H1 (cell line): ENCODE data around the gene TIGD6. TPM values are rescaled to one million over a fixed set of nuclear protein-coding genes. Genes with fewer than 3 reads are reported as not detected.

Experiments
- CTCF ChIA-PET: fragments of 300-600 bp; sonication (Branson Sonifier 250); formaldehyde crosslinking; loops from one replicate; lab custom pipeline; 2021; ENCODE audit not compliant: partially characterized antibody; lab: Charles Lee
- POLR2A ChIA-PET: fragments of 300-600 bp; sonication (Branson Sonifier 250); formaldehyde crosslinking; loops from one replicate; lab custom pipeline; 2021; ENCODE audit warnings: inconsistent platforms; ENCODE audit not compliant: partially characterized antibody; lab: Charles Lee
- DNase-seq, 2 experiments: peaks; one replicate each; pipeline versions ENCODE4 v3.0.0 to v3.0.0-alpha.2; 2010 to 2022; ENCODE audit warnings: low spot score in 2 of 2, low read depth in 1 of 2, mixed read lengths in 1 of 2
- FAIRE-seq: peaks from 2 replicates; lab custom pipeline; 2011; peaks lifted over from hg19 to GRCh38; lab: Jason Lieb, UNC
- H2AFZ ChIP-seq: 2 replicates; pipeline ENCODE4 v1.8.1; 2012; ENCODE audit warnings: low read length, inconsistent platforms
- H2AK5ac ChIP-seq: 2 replicates; pipeline ENCODE4 v1.6.1; 2013; ENCODE audit warnings: low read depth, low read length
- H2BK120ac ChIP-seq: replicated peaks from 2 replicates; pipeline ENCODE3; 2013; ENCODE audit warnings: low read depth, low read length, inconsistent platforms
- H2BK12ac ChIP-seq: 2 replicates; pipeline ENCODE4 v1.6.1; 2013; ENCODE audit warnings: low read depth, low read length
- H2BK15ac ChIP-seq: 2 replicates; pipeline ENCODE4 v1.6.1; 2013; ENCODE audit warnings: low read length
- H2BK20ac ChIP-seq: 2 replicates; pipeline ENCODE4 v1.6.1; 2013; ENCODE audit warnings: low read length
- H2BK5ac ChIP-seq: 2 replicates; pipeline ENCODE4 v1.6.1; 2013; ENCODE audit warnings: low read depth, low read length
- H3K14ac ChIP-seq: 2 replicates; pipeline ENCODE4 v1.6.1; 2013; ENCODE audit warnings: inconsistent platforms; ENCODE audit not compliant: insufficient read length
- H3K18ac ChIP-seq: 2 replicates; pipeline ENCODE4 v1.6.1; 2013; ENCODE audit warnings: low read length; ENCODE audit errors: extremely low read depth
- H3K23ac ChIP-seq: 2 replicates; pipeline ENCODE4 v1.6.1; 2013; ENCODE audit warnings: inconsistent platforms; ENCODE audit not compliant: insufficient read length
- H3K23me2 ChIP-seq: 2 replicates; pipeline ENCODE4 v1.6.1; 2013; ENCODE audit warnings: low read depth, low read length
- H3K27ac ChIP-seq: 2 replicates; pipeline ENCODE4 v1.6.1; 2011; ENCODE audit warnings: low read depth, low read length, inconsistent platforms
- H3K27me3 ChIP-seq, 4 experiments: replicated peaks in 1 of 4; 1 replicate in 1 of 4; 2 replicates in 3 of 4; pipeline versions ENCODE4 v1.6.1 to v1.8.1; 2011 to 2013; ENCODE audit warnings: low read length in 3 of 4, mild to moderate bottlenecking in 3 of 4, inconsistent platforms in 2 of 4, mixed read lengths in 2 of 4, moderate library complexity in 1 of 4; ENCODE audit not compliant: control insufficient read depth in 3 of 4, insufficient read depth in 3 of 4; ENCODE audit errors: extremely low read depth in 1 of 4
- H3K36me3 ChIP-seq, 4 experiments: 2 replicates each; pipeline versions ENCODE4 v1.6.1 to v1.8.1; 2011 to 2013; ENCODE audit warnings: mild to moderate bottlenecking in 4 of 4, low read length in 3 of 4, moderate library complexity in 2 of 4, control low read depth in 1 of 4, inconsistent platforms in 1 of 4; ENCODE audit not compliant: insufficient read depth in 4 of 4, control insufficient read depth in 2 of 4
- H3K4ac ChIP-seq: replicated peaks from 2 replicates; pipeline ENCODE3; 2013; ENCODE audit warnings: low read length, low read depth, mixed read lengths, inconsistent platforms; ENCODE audit not compliant: insufficient read length
- H3K4me1 ChIP-seq, 4 experiments: replicated peaks in 1 of 4; 1 replicate in 1 of 4; 2 replicates in 3 of 4; pipeline versions ENCODE4 v1.6.1 to v1.8.1; 2011 to 2013; ENCODE audit warnings: low read length in 3 of 4, inconsistent platforms in 2 of 4, mixed read lengths in 1 of 4; ENCODE audit not compliant: insufficient read depth in 4 of 4, control insufficient read depth in 3 of 4
- H3K4me2 ChIP-seq, 2 experiments: 2 replicates each; pipeline versions ENCODE4 v1.6.1 to v1.8.1; 2011 to 2013; ENCODE audit warnings: low read depth in 2 of 2, low read length in 2 of 2, control low read depth in 1 of 2, inconsistent platforms in 1 of 2, mild to moderate bottlenecking in 1 of 2; ENCODE audit not compliant: insufficient read depth in 1 of 2
- H3K4me3 ChIP-seq, 4 experiments: fragments of 200-600, 300-600 bp in 1 of 4; sonication (generic), shearing (Covaris generic), sonication (Bioruptor Twin) in 1 of 4; 2 replicates each; pipeline versions ENCODE4 v1.5.1 to v1.8.1; 2011 to 2016; ENCODE audit warnings: low read length in 4 of 4, low read depth in 3 of 4, control low read depth in 2 of 4, inconsistent platforms in 2 of 4, mild to moderate bottlenecking in 2 of 4, mixed read lengths in 1 of 4, moderate library complexity in 1 of 4; ENCODE audit not compliant: insufficient read depth in 2 of 4; ENCODE audit errors: extremely low read depth in 1 of 4
- H3K56ac ChIP-seq: replicated peaks from 2 replicates; pipeline ENCODE3; 2013; ENCODE audit warnings: low read depth, mild to moderate bottlenecking, mixed read lengths, low read length, inconsistent platforms; ENCODE audit not compliant: insufficient read length
- H3K79me1 ChIP-seq: 2 replicates; pipeline ENCODE4 v1.6.1; 2013; ENCODE audit warnings: low read depth, low read length, control low read depth
- H3K79me2 ChIP-seq, 2 experiments: 2 replicates each; pipeline versions ENCODE4 v1.6.1 to v1.8.1; 2012 to 2013; ENCODE audit warnings: low read length in 2 of 2, mild to moderate bottlenecking in 2 of 2, inconsistent platforms in 1 of 2; ENCODE audit not compliant: insufficient read depth in 2 of 2, control insufficient read depth in 1 of 2
- H3K9ac ChIP-seq, 4 experiments: replicated peaks in 1 of 4; 1 replicate in 1 of 4; 2 replicates in 3 of 4; pipeline versions ENCODE4 v1.6.1 to v1.8.1; 2011 to 2013; ENCODE audit warnings: low read depth in 3 of 4, low read length in 3 of 4, control low read depth in 2 of 4, mild to moderate bottlenecking in 2 of 4, moderate library complexity in 2 of 4, inconsistent platforms in 1 of 4; ENCODE audit errors: extremely low read depth in 1 of 4
- H3K9me3 ChIP-seq, 2 experiments: 2 replicates each; pipeline versions ENCODE4 v1.6.1 to v1.8.1; 2012 to 2013; ENCODE audit warnings: mild to moderate bottlenecking in 2 of 2, moderate library complexity in 2 of 2, control low read depth in 1 of 2, inconsistent platforms in 1 of 2, low read depth in 1 of 2, low read length in 1 of 2, mixed read lengths in 1 of 2; ENCODE audit not compliant: insufficient read depth in 2 of 2
- H4K20me1 ChIP-seq, 2 experiments: replicated peaks in 1 of 2; 2 replicates each; pipeline versions ENCODE3 to v1.8.1; 2011 to 2013; ENCODE audit warnings: inconsistent platforms in 2 of 2, low read length in 2 of 2, mild to moderate bottlenecking in 1 of 2; ENCODE audit not compliant: insufficient read depth in 2 of 2, control insufficient read depth in 1 of 2
- H4K5ac ChIP-seq: 2 replicates; pipeline ENCODE4 v1.6.1; 2013; ENCODE audit warnings: low read length, low read depth, mixed read lengths, inconsistent platforms; ENCODE audit not compliant: insufficient read length
- H4K8ac ChIP-seq: 2 replicates; pipeline ENCODE4 v1.8.0; 2013; ENCODE audit warnings: mild to moderate bottlenecking, moderate library complexity, low read length, inconsistent platforms; ENCODE audit not compliant: insufficient read depth; ENCODE audit errors: extremely low read depth
- H4K91ac ChIP-seq: replicated peaks from 2 replicates; pipeline ENCODE3; 2013; ENCODE audit warnings: low read length, mixed read lengths, inconsistent platforms; ENCODE audit not compliant: insufficient read length
- POLR2AphosphoS5 ChIP-seq: IDR thresholded peaks from 2 replicates; pipeline ENCODE4 v1.6.1; 2011; ENCODE audit warnings: low read depth, low read length
- WGBS, 2 experiments: shearing (Covaris generic) in 1 of 2; methylation state at CpG; one replicate each; pipeline versions ENCODE4 v1.1.6 to v1.1.7; 2013 to 2015; ENCODE audit warnings: low lambda C conversion rate in 2 of 2, mixed read lengths in 2 of 2, inconsistent platforms in 1 of 2, low coverage in 1 of 2, missing lambda C conversion rate in 1 of 2; ENCODE audit not compliant: insufficient replicate concordance in 2 of 2, insufficient coverage in 1 of 2, insufficient read length in 1 of 2; ENCODE audit errors: extremely low coverage in 1 of 2, missing lambda C conversion rate in 1 of 2; 5-methylcytosine and 5-hydroxymethylcytosine counted together
- polyA plus RNA-seq, 7 experiments: library from polyadenylated mRNA; depleted of rRNA in 3 of 7; stranded (reverse) in 5 of 7; unstranded in 2 of 7; fragments of >200 nt in 5 of 7; fragments of 200-250 nt in 2 of 7; gene quantifications; 1 replicate in 5 of 7; 2 replicates in 1 of 7; 4 replicates in 1 of 7; pipeline versions ENCODE4 v1.2.1 to v1.2.3, GENCODE V29; 2011 to 2013; ENCODE audit warnings: missing spikeins in 2 of 7, mixed read lengths in 2 of 7
- total RNA-seq: library from RNA; stranded (reverse); fragmentation: NEBNext Ultra II Directional; extraction: Animal tissue kit (Norgen Biotek cat#: 25700); gene quantifications from 2 replicates; pipeline ENCODE4 v1.2.1, GENCODE V29; 2021

TIGD6 gene
- total and polyA plus RNA-seq, 2 of the 8 experiments (the other 6 are each of a cell fraction or from before 2014, with no cell fraction given), result 1.3 to 2.4 TPM

DNA sequence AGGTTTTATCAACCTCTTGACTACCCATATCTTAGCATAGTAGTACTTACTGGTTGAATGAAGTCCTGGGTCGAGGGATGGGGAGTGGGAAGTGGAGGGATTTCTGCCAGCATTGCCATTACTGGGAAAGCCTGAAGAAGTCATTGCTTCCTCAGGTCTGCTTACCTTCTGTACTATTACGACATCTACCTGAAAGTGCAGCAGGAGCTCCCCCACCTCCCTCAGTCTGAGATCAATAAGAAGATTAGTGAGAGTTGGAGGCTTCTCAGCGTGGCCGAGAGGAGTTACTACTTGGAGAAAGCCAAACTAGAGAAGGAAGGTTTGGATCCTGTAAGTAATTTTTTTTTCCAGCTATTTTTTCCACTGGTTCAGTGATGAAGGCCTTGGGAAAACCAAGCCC lies 5.9 kb upstream of the TIGD6 start:
- no peak for TF ChIP-seq POLR2AphosphoS5
- TF ChIP-seq, all 59 proteins: peak for 0
- Histone ChIP-seq H3K4me3 (no peak overlapping the region), H4K8ac (no peak overlapping the region), H2BK15ac (no peak overlapping the region), H3K4me2 (no peak overlapping the region), H3K79me2 (peaks cover 5 to 39% of the 10 kb centered on the region in 2 experiments), H3K9ac (no peak overlapping the region), H3K27ac (no peak overlapping the region), H4K20me1 (peaks cover 14 to 21% of the 10 kb centered on the region in 2 experiments), H2AFZ (no peak overlapping the region), H3K4ac (no peak overlapping the region), H3K9me3 (no peaks in the 10 kb centered on the region), H2BK12ac (no peak overlapping the region), H3K23ac (no peak overlapping the region), H2BK120ac (no peak overlapping the region), H4K5ac (no peak overlapping the region), H4K91ac (no peak overlapping the region), H3K18ac (no peak overlapping the region), H3K4me1 (no peaks in the 10 kb centered on the region; a peak in 3 of 7 replicates), H3K27me3 (no peaks in the 10 kb centered on the region), H2BK5ac (no peak overlapping the region), H3K36me3 (peaks cover 4 to 45% (median 21%) of the 10 kb centered on the region in 4 experiments), H3K14ac (no peak overlapping the region), H2BK20ac (no peak overlapping the region), H2AK5ac (no peak overlapping the region), H3K56ac (no peak overlapping the region), H3K23me2 (peaks cover 3% of the 10 kb centered on the region; the same call in 1 of the 2 replicates), H3K79me1 (peaks cover 5% of the 10 kb centered on the region; the same call in 1 of the 2 replicates)
- ChIA-PET CTCF (interaction anchor here (0.6 to 1.9 kb wide), 10 partner anchors 10 to 1049 kb away, joined by 3 to 7 read pairs (median 4); no protein-coding TSS in a partner anchor), POLR2A (interaction anchor here (1.1 kb wide), 1 partner anchor 9 kb away, joined by 3 read pairs; no protein-coding TSS in a partner anchor)
- WGBS, 2 experiments, result 98% methylated on average over 4 of the region's 4 CpGs; no CpG with 5 or more reads in 1 of the 2 experiments
- no peak for DNase-seq
- FAIRE-seq, result no peak
